GM19463 (cell line): ENCODE results near the gene ZSWIM9.

ENCODE experiments used
- ATAC-seq: cut with Tn5 transposase; IDR thresholded peaks from one replicate; pipeline ENCODE4 v1.9.1; 2021; ENCODE audit warnings: mild to moderate bottlenecking, moderate library complexity; ENCODE audit not compliant: unreplicated experiment

ZSWIM9 gene

DNA sequence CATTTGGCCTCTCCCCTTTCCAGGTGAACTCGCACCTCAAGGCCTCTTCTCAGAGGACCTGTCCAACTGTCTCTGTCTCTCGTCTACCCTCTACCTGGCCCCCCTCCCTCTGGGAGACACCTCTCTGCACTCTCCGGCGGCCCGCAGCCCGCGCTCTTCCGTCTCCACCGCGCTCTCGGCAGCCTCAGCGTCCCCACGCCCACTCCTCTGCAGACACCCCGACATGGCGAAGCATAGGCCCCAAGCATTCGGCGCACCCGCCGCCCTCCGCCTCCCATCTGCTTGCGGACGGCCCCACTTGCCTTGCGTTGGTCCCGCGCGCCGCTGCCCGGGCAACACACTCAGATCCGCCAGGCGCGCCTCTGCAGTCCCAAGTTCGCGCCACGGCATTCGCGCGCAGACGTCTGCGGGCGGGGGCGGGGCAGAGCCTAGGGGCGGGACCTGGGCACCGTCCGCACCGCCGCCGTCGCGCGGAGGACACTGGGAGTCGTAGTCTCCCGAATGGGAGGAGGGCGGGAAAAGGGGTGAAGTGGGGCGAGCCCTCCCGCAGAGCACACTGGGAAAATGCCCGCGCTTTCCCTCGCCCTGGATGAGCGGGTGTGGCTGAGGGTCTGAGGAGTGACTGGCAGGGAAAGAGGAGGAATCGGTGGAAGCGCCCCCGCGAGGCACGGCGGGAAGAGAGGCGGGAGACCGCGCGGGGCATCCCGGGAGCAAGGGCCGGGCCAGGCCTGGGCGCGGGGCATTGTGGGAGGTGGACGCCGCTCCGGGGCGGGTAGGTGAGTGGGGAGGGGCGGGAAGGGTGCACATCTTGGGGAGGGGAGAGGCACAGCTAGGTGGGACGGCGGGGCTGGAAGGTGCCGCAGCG lies at the start of gene ZSWIM9, which contains the start of gene LIG1:
Gene ZSWIM9, plus strand, starts transcription at position 742 of the 865 bp plus-strand sequence. CDS start 1,123 bp downstream, outside the sequence.
Gene LIG1, minus strand, starts transcription at position 406 of the 865 bp plus-strand sequence. CDS start 4,778 bp downstream, outside the sequence.
- peak; percentile 81 for ATAC-seq

DNA sequence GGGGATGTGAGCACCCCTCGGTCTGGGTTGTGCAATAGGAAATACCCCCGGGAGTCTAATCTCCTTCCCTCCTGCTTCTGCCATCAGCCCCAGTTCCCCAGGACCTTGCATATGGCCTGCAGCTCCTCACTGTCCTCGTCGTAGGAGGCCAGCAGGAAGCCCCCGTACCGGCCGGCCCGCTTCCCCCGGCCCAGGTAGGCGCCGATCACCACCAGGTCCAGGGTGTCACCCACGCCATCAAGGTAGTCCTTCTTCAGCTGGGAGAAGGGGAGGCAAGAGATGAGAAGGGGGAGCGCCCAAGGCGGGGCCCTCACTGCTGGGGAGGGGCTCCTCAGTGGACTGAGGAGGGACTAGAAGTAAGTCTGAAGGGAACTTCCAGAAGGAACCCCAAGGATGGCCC lies 49.4 kb upstream of the ZSWIM9 start:
- no peak for ATAC-seq

GRCh38 chr19:48121909-48122371 lies 48.5 kb upstream of the ZSWIM9 start:
- no peak for ATAC-seq

DNA sequence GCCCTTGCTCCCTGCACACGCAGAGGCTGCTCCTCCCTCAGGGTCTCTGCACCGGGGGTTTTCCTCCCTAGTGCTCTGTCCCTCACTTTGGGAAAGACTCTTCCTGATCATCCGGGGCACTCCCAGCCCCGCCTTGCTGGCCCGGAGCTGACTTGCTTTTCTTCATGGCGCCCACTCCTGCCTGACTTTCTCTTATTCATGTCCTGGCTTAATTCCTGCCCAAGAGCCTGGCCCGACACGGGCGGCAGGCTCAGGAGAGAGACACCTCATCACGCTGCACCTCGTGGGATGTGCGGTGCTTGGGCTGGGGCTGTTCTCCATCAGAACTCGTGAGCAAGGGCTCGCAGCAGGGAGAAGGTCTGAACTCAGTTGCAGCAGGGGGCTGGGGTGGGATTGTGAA lies 48.1 kb upstream of the ZSWIM9 start:
- no peak for ATAC-seq

DNA sequence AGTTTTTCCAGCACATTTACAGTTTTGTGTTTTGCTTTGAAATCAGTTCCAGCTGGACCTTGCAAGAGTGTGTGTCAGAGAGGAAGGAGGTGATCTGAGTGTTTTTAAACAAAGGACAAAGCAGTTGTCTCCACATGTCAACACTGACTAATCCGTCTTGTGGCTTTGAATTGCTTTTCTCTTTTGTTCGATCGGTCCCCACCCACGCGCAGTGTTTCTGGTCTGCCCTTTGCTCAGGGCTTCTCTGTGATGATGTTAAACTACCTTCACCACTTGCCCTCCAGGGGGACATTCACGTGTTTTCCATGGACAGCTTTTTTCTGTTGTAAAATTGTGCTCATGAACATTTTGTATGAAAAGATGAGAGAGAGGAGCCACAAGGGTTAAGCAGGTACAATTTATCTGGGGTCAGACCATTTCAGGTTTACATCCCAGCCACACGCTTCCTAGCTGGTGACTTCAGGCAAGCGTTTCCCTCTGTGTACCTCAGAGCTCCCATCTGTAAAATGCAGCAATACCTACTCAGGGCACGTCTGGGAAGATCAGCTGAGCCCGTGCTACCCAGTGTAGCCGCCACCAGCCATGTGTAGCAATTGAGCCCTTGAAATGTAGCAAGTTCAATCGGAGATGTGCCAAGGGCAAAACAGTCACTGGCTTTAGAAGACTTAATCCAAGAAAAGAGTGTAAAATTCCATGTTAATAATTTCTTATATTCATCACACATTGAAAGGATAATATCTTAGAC lies 46.4 kb upstream of the ZSWIM9 start:
- ATAC-seq = no peak

DNA sequence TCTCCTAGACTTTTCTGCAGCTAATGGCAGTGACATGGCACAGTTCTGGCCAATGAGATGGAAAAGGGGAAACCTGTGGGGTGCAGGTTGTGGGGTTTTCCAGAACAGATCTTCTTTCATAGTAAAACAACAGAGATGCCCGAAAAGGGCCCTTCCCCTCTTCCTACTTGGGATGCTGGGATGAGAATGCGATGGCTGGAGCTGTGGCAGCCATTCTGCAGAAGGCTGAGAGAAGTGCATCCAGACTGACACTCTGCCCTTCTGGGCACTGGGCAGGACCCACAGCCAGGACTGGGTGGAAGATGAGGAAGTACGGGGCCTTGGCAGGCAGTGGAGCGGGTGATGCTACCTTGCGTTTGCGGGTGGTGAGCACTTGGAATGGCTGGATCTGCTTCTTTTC lies 42.9 kb upstream of the ZSWIM9 start:
- ATAC-seq = no peak

DNA sequence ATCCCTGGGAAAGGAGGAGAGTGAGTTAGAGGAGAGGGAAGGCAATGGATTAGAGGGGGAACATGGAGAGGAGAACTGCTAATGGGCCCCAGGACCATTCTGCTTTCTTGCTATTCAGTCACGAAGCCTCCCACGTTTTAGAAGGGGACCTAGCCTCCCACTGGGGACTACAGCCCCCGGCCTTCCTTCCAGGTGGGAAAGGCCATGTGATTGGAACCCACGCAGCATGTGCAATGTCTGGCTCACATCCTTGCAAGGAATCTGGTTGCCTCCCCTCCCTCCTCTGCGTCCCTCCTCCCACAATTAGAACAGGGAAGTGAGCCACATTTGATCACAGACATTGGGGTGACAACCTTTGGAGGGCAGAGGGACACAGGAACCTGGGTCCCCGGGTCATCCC lies 37.4 kb upstream of the ZSWIM9 start:
- no peak for ATAC-seq

DNA sequence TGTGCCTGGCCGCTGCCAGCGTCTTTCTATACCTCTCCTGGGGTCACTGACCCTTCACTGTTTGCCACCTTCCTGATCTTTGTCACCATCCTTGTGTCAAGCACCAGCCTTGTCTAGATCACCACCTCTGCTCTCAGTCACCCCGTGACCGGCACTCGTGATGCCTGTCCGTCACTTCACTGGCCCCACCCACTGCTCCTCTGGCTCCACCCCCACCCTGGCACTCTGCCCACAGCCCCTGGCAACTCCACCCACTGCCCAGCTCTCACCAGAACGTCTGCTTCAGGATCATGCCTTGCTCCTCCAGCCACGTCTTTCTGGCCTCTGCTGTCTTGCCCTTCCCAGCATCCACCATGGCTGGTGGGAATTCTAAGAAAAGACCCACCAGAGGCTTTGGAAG lies 35.1 kb upstream of the ZSWIM9 start:
- no peak for ATAC-seq

DNA sequence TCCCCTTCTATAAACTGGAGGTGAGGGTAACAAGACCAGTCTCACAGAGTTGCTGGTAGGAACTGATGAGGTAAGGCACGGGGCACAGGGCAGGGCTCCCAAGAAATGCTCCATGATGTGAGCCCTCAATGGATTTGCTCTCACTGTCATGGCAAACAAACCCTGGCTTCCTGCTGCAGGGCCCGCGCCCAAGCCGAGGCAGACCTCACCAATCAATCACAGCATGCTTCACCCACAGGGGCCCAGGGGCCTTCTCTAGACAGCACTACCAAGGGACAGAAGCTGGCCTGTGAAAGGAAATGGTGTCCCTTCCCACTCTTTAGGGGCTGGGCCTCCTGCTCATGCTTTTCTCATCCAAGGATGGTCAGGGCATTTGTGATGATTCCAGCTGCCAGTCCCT lies 33.9 kb upstream of the ZSWIM9 start:
- ATAC-seq = no peak

DNA sequence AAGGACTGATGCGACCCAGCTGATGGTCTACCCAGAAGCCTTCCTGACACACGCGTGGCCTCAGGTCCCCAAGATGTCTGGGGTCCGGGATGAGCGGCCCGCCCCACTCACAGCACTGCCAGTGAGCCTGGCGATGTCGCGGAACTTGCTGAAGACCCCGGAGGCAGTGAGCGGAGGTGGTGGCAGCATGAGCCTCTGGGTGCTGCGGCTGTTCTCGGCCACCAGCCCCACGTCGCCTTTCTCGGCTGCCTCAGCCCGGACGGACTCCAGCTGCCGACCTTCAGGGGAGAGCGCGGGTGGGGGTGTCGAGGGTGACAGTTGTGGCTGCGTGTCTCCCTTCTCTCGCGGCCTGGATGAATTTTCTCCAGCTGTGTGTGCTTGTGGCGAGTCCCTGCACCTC lies 33.1 kb upstream of the ZSWIM9 start:
- ATAC-seq = no peak

DNA sequence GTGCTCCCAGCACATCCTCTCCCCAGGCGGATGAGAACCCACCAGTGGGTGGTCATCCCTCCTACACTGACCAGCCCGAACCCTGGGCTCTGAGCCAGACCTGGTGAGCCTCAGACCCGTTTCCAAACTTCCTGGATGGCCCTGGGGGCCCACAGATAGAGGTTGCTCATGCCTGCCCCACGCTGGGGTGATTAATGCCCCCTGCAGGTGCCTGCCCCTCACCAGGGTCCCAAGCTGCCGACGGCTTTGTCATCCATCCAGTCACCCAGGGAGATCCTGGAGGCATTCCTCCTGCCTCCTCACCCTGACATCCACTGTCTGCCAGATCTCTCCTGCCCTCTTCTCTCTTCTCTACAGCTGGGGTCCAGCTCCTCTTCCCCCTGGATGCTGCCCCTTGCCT lies 31.4 kb upstream of the ZSWIM9 start:
- no peak for ATAC-seq

DNA sequence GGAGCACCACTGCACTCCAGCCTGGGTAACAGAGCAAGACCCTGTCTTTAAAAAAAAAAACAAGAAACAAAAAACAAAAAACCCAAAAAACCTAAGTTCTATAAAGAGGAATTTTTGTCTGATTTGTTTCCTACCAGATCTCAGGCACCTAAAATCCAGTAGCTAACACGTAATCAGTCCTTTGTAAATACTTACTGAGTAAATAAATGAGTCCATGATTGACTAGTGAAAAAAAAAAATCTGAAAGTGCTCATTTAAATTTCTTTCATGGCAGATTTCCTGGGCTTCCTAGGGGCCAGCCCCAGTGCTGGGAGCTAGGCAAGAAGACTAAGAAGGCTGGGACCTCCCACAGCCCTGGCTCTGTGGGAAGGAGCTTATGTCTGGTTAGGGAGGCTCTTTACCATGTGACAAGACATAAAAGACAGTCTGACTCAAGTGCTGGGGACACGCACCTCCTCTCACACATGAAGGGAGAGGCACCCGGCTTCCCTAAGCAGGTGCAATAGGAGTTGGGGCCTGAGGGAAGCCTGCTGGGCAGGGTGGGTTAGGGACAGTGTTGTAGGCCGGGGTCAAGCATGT lies 22.8 kb upstream of the ZSWIM9 start:
- no peak for ATAC-seq

- ATAC-seq = no peak
Observed at GRCh38 chr19:48148576-48148975, 21.9 kb upstream of the ZSWIM9 start.

GRCh38 chr19:48149430-48149829 lies 21.1 kb upstream of the ZSWIM9 start:
- ATAC-seq = no peak

GRCh38 chr19:48152551-48152950 lies 17.9 kb upstream of the ZSWIM9 start:
- ATAC-seq = no peak

GRCh38 chr19:48154003-48154402 lies 16.5 kb upstream of the ZSWIM9 start:
- ATAC-seq = no peak

DNA sequence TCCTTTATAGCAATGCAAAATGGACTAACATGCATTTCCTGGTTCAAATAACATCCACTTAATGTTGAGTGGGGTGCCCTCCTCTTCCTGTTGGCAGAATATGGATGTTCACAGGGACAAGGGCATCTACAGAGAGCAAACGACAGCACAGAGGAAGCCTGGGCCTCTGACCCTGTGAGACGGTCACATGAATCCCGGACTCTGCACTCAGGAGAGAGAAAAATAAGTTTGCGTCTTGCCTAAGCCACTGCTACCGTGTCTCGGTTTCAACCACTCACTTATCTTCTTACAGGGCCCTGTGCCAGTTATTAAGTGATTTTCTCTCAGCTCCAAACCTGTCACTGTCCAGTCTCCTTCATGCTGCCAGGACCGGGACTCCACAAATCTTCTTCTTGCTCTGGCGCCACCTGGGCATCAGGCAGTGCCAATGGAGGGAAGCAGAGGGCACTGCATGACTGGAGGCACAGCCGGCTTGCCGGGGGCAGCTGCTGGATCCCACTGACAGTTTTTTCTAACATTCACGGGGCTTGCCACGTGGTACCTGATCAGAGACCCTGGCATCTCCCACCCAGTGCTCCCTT lies 12.2 kb upstream of the ZSWIM9 start:
- no peak for ATAC-seq

DNA sequence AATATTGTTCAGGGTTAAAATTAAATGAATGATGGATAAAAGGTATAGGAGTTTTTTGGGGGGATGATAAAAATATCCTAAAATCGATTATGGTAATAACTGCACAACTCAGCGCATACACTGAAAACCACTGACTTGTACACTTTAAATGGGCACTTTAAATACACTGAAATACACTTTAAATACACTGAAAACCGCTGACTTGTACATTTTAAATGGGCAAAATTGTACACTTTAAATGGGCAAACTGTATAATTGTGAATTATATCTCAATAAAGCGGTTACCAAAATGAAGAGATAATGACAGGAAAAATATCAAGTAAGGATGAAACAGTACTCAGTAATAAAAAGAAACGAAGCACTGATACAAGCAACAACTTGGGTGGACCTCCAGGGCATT lies 1.8 kb upstream of the ZSWIM9 start:
- ATAC-seq = no peak

DNA sequence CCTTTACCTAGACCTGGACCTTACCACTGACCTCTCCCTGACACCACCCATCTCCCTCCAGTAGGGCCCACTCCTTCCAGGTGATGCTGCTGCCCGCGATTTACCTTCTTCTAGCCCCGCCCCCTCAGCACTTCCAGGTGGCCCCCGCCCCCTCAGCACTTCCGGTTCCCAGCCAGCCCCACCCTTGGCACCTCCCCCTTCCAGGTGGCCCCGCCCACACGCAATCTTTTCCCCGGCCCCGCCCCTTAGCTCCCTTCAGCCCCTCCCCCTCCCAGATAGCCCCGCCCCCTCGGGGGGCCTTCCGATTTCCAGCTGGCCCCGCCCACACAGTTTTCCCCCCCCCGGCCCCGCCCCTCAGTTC lies 922 bp upstream of the ZSWIM9 start:
- no peak for ATAC-seq

DNA sequence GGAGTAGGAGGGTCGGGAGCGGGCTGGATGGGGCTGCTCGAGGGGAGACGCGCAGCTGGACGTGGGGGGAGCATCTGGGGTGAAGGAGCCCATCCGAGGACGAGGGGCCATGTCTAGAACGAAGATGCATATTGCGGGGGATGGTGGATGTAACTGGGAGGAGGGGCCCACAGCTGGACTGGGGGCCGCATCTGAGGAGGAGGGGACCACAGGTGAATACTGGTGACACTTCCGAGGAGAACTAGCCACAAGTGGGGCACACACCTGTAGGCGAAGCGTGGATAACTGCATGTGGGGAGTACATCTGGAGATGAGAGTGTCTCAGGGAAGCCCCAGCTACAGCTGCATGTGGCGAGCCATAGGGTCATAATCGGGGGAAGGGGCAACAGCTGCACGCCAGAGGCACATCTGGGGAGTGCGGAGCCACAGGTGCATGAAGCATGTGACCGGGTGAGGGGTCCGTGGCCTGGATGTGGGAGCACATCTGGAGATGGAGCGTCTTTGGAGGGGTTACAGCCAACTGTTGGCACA lies 402 bp downstream of the ZSWIM9 start:
- ATAC-seq = no peak

DNA sequence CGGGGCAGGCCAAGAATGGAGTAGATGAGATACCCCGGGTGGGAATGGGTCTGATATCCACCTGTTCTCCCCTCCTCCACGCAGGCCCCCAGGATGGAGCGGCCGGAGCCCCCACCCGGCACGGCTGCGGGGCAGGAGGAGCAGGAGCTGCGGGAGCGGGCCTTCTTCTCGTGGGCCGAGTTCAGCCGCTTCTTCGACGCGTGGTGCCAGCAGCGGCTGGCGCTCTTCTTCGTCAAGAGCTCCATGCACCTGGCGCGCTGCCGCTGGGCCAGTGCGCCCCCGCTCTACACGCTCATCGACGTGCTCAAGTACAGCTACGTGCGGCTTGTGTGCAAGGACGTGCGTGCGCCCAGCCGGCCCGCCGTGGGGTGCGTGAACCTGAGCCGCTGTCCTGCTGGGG lies 1.2 kb downstream of the ZSWIM9 start:
- ATAC-seq = no peak
